Uterus (tissue), 2 donors: ENCODE measurements around the gene PSKH1.

Experiments
- POLR2A ChIP-seq, 2 donors: fragments of 450-650 bp; IDR thresholded peaks; one replicate each; pipeline ENCODE4 v1.6.1; 2016; ENCODE audit warnings: antibody characterized with exemption in 2 of 2, mild to moderate bottlenecking in 1 of 2, moderate library complexity in 1 of 2
- TF ChIP-seq, protein P1 (sequence below), 4 experiments: fragments of 200-600 bp in 2 of 4; fragments of 450-650 bp in 2 of 4; sonication (generic) in 2 of 4; IDR thresholded peaks; one replicate each; pipeline ENCODE4 v1.5.1; 2016 to 2019; ENCODE audit warnings: antibody characterized with exemption in 4 of 4, mild to moderate bottlenecking in 2 of 4, moderate library complexity in 1 of 4

DNA sequence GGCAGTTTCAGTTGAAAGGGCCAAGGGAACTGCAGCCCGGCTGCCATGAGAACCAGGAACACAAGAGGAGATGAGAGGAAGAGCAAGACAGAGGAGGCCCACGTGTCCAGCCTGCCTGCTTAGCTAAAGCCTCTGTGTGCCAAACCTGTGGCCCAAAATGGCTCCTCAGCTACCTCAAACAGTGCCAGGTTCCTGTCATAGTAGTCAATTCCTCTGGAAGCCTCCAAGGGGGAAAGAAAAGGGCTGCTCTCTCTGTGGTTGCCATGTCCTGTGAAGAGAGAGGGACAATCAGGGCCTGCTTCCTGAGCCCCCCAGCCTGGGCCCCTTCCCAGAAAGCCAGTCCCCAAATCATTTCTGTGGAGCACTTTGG, 70.2 kb downstream of the PSKH1 start:
- TF ChIP-seq, protein P1, sequence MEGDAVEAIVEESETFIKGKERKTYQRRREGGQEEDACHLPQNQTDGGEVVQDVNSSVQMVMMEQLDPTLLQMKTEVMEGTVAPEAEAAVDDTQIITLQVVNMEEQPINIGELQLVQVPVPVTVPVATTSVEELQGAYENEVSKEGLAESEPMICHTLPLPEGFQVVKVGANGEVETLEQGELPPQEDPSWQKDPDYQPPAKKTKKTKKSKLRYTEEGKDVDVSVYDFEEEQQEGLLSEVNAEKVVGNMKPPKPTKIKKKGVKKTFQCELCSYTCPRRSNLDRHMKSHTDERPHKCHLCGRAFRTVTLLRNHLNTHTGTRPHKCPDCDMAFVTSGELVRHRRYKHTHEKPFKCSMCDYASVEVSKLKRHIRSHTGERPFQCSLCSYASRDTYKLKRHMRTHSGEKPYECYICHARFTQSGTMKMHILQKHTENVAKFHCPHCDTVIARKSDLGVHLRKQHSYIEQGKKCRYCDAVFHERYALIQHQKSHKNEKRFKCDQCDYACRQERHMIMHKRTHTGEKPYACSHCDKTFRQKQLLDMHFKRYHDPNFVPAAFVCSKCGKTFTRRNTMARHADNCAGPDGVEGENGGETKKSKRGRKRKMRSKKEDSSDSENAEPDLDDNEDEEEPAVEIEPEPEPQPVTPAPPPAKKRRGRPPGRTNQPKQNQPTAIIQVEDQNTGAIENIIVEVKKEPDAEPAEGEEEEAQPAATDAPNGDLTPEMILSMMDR (IDR thresholded peaks at IDR 0.05), result no peak
- TF ChIP-seq POLR2A (IDR thresholded peaks at IDR 0.05), result no peak
